Measurements from ENCODE around the gene UBXN11.

GRCh38 chr1:26315874-26316850, 9.7 kb upstream of the UBXN11 start:
- TF ChIP-seq CTCF (IDR thresholded peaks at IDR 0.05; ENCODE audit: low read length) (no peak), EZH2 (IDR thresholded peaks at IDR 0.05; ENCODE audit: borderline replicate concordance, low read length) (no peak)
